ENCODE measurements around the gene CHST15.
A peak's percentile ranks its signal among the peaks of the same experiment; 100 is the strongest.

CHST15 gene

DNA sequence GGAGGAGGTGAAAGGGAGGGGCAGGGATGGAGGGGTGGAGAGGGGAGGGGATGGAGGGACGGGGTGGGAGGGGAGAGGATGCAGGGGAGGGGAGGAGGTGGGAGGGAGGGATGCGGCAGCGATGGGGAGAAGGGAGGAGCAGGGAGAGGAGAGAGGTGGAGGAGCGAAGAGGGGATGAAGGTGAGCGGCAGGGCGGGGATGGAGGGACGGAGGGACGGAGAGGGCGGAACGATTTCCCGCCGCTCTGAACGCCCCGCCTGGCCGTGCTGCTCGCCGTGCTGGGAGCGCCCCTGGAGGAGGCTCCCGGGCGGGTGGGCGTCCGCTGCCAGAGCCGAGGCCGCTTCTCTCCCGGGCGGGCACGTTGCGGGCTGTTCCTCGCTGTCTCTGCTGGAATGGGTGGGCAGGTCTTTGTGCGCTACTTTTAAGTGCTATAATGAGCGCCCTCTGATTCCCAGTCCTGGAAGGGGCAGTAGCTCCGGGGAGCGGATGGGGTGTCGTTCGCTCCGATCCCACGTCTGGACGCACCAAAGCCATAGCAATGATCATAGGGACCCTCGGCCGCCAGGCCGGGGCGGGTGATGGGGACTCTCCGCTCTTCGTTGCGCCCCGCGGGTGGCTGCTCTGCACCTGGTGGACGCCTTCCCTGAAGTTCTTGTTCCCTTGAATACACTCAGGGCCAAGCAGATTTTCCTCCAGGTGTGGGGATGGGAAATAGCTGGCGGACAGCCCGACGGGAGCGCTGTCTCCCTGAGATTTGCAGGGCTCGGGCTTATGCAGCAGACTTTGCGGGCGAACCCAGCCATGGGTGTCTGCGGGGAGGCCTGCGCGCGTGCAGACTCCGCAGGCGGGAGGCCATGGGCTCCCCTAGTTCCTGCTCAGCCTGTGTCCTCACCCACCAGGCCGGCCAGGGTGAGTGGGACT lies 120.7 kb downstream of the CHST15 start:
- DNase-seq = no peak

DNA sequence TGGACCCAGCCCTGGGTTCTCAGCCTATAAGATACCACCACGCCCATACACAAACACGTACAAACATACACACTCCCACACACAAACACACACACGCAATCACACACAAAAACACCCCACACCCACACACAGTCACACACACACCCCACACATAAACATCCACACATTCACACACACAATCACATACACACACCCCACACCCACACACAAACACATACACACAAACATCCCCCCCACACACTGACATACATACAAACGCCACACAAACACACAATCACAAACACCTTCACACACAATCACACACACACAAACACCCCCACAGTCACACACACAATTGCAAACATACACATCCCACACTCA lies 122.5 kb downstream of the CHST15 start:
- no peak for DNase-seq

DNA sequence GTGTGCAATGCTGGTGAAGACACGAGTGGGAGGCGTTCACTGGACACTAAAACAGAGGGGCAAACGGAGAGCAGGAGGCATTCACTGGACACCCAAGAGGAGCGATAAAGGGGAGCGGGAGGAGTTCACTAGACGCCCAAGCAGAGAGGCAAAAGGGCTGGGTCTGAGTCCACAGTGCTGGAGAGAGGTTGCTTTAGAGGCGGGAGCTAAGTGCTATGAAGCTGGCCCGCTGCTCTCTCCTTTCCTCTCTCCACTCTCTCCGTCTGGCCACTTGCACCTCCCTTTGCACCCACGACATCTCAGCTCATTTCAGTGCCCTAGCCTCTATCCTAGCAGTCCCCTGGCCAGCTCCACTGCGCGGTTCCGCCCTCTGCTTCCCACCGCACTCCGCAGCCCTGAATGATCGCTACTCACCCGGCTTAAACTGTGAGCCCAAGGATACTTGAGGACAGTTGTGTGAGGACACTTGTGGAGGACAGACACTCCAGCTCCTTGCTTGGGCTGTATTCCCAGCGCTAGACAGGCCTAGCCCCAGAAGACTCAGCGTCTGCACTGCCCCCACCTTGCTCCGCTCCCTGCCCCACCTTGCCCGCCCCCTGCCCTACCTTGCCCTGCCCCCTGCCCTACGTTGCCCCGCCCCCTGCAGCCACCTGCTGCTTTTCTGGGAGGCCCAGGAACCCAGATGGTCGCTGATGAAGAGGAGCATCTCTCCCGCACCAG lies 123.0 kb downstream of the CHST15 start:
- DNase-seq = no peak

DNA sequence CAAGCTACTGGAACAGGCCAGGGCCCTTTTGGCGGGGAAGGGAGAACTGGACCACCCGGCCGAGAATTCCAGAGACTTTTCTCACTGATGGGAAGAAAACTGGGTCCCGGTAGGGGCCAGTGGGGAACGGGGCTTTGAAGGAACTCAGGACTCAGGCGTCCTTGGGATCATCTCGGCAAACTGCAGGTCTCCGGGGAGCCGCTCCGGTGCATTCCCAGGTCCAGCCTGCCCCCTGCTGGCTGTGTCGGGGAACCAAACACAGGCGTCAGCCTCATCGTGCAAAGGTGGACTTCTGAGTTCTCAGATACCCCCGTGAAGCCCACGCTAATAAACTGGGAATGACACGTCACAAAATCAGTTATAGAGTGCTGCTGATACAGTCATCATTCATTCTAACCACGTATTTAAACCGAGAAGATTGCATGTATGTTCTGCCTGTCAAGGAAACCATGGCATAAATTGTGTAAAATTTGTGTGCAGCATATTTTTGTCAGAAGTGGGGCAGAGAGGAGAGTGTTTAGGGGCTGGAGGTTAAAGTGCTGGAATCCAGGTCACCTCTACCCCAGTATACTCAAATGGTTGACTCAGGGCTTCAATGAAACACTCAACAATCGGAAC lies 125.7 kb downstream of the CHST15 start:
- DNase-seq = peak in 52 of 56 donors; percentile 3 to 80 (median 47)

DNA sequence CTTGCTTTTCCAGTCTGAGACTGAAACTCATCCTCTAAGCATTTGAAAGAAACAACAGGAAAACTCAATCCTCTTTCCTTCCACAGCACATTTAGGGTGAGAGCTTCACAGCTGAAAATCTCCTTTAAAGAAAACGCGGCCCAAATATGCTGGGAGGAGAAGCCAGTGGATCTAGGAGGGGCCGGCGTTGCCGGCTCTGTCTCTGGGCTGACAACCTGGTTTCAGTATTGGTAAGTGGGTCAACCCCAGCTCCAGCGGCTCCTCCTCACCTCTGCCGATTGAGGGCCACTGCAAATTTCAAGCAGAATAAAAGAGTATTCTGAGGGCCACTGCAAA lies 126.5 kb downstream of the CHST15 start:
- DNase-seq = no peak

DNA sequence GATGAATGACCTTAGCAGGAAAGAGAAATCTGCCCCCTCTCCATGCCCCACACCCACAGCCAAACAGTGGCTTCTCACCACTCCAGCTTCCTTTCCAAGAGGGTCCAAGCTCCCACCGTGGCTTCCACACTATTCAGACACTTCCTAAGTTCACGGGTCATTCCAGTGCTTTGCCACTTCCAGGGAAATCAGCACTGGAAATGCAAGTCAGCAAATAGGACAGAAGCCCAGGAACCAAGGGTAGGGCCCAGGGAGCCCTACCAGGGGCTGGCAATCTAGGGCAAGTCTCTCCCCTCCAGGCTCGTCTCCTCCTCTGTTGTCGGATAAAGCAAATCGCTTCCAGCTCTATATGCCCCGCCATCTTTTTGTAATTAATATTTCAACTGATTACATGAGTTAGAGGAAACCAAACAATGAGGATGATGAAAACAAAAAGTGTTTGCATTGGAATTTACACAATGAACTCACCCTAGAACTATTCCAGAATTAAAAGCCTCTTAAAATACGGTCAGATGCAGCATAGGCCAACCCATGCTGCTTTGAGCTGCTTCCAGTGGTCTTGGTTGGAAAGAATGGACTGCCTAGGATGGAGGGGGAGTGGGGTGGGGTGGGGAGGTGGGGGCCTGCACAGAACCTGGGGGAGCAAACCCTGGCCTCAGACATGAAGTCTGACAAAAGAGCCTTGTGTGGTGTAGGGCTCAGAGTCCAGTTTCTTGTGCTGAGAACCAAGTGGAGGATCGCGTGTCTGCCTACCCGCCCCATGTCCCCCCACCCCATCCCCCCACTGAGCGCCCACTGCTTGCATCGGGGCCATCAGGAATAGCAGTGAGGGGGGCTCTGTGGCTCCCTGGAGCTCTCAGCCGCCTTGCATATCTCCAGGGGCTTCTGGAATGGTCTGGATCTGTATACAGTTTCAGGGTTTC lies 127.2 kb downstream of the CHST15 start:
- no peak for DNase-seq

DNA sequence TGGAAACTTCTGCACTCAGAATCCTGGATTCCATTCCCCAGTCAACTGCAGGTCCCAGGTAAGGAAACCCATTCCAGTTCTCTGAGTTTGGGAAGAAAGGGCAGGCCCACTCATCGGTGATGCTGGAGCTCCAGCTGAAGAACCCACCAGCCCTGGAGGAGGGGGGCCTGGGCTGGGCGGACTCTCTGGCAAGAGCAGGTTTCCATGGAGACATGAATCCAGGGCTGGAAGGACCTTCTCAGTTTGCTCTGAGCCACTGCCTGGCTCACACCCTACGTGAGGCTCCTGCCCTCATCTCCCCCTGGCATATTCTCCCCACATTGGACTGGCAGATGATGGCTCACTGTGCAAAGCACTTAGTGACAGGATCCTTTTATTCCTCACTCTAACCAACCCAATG lies 128.4 kb downstream of the CHST15 start:
- DNase-seq = no peak

DNA sequence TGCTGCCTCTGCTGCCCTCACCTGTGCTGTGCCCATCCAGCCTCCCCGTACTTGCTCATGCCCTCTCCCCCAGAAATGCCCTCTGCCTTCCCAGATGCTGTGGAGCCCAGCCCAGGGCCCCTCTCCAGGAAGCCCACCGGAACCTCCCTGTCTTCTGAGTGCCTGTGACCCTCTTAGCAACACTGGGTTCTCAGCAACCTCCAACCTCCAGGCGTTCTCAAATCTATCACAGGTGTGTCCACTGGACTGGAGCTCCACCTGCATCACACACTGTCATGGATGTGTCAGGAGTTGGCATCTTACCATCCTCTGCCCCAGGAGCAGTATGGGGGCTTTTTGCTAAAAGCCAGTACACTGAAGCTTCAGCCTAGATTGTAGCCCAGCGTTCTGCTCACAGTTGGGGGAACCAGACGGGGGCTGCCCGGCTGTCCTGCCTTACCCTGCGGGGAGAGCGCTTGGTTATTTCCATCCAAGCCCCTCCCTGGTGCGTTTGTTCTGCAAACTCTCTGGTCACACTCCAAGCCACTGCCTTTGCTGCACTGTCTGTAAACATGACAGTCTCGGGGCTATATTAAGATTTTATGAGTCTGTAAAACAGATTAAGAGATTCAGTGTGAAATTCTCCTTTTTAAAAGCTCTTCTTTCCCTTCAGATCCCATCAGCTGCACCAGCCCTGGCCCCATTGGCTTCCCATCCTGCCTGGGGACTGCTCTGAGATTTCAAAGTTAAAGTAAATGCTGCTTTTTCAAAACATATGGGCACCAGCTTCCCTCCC lies 130.5 kb downstream of the CHST15 start:
- no peak for DNase-seq

DNA sequence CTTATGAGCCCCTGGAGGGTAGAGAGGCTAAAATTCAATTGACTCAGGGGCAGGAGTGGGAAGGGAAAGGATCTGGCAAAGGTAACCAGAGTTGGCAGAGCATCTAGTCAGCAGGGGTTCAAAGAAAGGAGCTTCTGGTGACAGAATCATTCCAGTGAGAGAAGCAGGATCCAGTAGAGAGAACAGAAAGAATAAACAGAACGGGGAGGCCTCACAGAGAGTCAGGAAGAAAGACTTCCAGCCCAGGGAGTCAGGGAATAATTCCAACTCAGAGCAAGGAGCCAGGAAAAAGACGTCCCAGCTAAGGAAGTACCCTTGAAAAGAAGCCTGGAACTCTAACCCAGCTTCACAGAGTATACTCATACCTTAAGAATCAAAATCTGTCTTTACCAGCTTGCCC lies 135.2 kb downstream of the CHST15 start:
- no peak for DNase-seq
